H1 (cell line): Measurements from ENCODE around the gene SEPTIN1. TPM values are rescaled to one million over a fixed set of nuclear protein-coding genes. Genes with fewer than 3 reads are reported as not detected.

Source experiments
- CTCF ChIA-PET: fragments of 300-600 bp; sonication (Branson Sonifier 250); formaldehyde crosslinking; loops from one replicate; lab custom pipeline; 2021; ENCODE audit not compliant: partially characterized antibody; lab: Charles Lee
- POLR2A ChIA-PET: fragments of 300-600 bp; sonication (Branson Sonifier 250); formaldehyde crosslinking; loops from one replicate; lab custom pipeline; 2021; ENCODE audit warnings: inconsistent platforms; ENCODE audit not compliant: partially characterized antibody; lab: Charles Lee
- DNase-seq, 2 experiments: peaks; one replicate each; pipeline versions ENCODE4 v3.0.0 to v3.0.0-alpha.2; 2010 to 2022; ENCODE audit warnings: low spot score in 2 of 2, low read depth in 1 of 2, mixed read lengths in 1 of 2
- FAIRE-seq: peaks from 2 replicates; lab custom pipeline; 2011; peaks lifted over from hg19 to GRCh38; lab: Jason Lieb, UNC
- H2AFZ ChIP-seq: 2 replicates; pipeline ENCODE4 v1.8.1; 2012; ENCODE audit warnings: low read length, inconsistent platforms
- H2AK5ac ChIP-seq: 2 replicates; pipeline ENCODE4 v1.6.1; 2013; ENCODE audit warnings: low read depth, low read length
- H2BK120ac ChIP-seq: replicated peaks from 2 replicates; pipeline ENCODE3; 2013; ENCODE audit warnings: low read depth, low read length, inconsistent platforms
- H2BK12ac ChIP-seq: 2 replicates; pipeline ENCODE4 v1.6.1; 2013; ENCODE audit warnings: low read depth, low read length
- H2BK15ac ChIP-seq: 2 replicates; pipeline ENCODE4 v1.6.1; 2013; ENCODE audit warnings: low read length
- H2BK20ac ChIP-seq: 2 replicates; pipeline ENCODE4 v1.6.1; 2013; ENCODE audit warnings: low read length
- H2BK5ac ChIP-seq: 2 replicates; pipeline ENCODE4 v1.6.1; 2013; ENCODE audit warnings: low read depth, low read length
- H3K14ac ChIP-seq: 2 replicates; pipeline ENCODE4 v1.6.1; 2013; ENCODE audit warnings: inconsistent platforms; ENCODE audit not compliant: insufficient read length
- H3K18ac ChIP-seq: 2 replicates; pipeline ENCODE4 v1.6.1; 2013; ENCODE audit warnings: low read length; ENCODE audit errors: extremely low read depth
- H3K23ac ChIP-seq: 2 replicates; pipeline ENCODE4 v1.6.1; 2013; ENCODE audit warnings: inconsistent platforms; ENCODE audit not compliant: insufficient read length
- H3K23me2 ChIP-seq: 2 replicates; pipeline ENCODE4 v1.6.1; 2013; ENCODE audit warnings: low read depth, low read length
- H3K27ac ChIP-seq: 2 replicates; pipeline ENCODE4 v1.6.1; 2011; ENCODE audit warnings: low read depth, low read length, inconsistent platforms
- H3K27me3 ChIP-seq, 4 experiments: replicated peaks in 1 of 4; 1 replicate in 1 of 4; 2 replicates in 3 of 4; pipeline versions ENCODE4 v1.6.1 to v1.8.1; 2011 to 2013; ENCODE audit warnings: low read length in 3 of 4, mild to moderate bottlenecking in 3 of 4, inconsistent platforms in 2 of 4, mixed read lengths in 2 of 4, moderate library complexity in 1 of 4; ENCODE audit not compliant: control insufficient read depth in 3 of 4, insufficient read depth in 3 of 4; ENCODE audit errors: extremely low read depth in 1 of 4
- H3K36me3 ChIP-seq, 4 experiments: 2 replicates each; pipeline versions ENCODE4 v1.6.1 to v1.8.1; 2011 to 2013; ENCODE audit warnings: mild to moderate bottlenecking in 4 of 4, low read length in 3 of 4, moderate library complexity in 2 of 4, control low read depth in 1 of 4, inconsistent platforms in 1 of 4; ENCODE audit not compliant: insufficient read depth in 4 of 4, control insufficient read depth in 2 of 4
- H3K4ac ChIP-seq: replicated peaks from 2 replicates; pipeline ENCODE3; 2013; ENCODE audit warnings: low read length, low read depth, mixed read lengths, inconsistent platforms; ENCODE audit not compliant: insufficient read length
- H3K4me1 ChIP-seq, 4 experiments: replicated peaks in 1 of 4; 1 replicate in 1 of 4; 2 replicates in 3 of 4; pipeline versions ENCODE4 v1.6.1 to v1.8.1; 2011 to 2013; ENCODE audit warnings: low read length in 3 of 4, inconsistent platforms in 2 of 4, mixed read lengths in 1 of 4; ENCODE audit not compliant: insufficient read depth in 4 of 4, control insufficient read depth in 3 of 4
- H3K4me2 ChIP-seq, 2 experiments: 2 replicates each; pipeline versions ENCODE4 v1.6.1 to v1.8.1; 2011 to 2013; ENCODE audit warnings: low read depth in 2 of 2, low read length in 2 of 2, control low read depth in 1 of 2, inconsistent platforms in 1 of 2, mild to moderate bottlenecking in 1 of 2; ENCODE audit not compliant: insufficient read depth in 1 of 2
- H3K4me3 ChIP-seq, 4 experiments: fragments of 200-600, 300-600 bp in 1 of 4; sonication (generic), shearing (Covaris generic), sonication (Bioruptor Twin) in 1 of 4; 2 replicates each; pipeline versions ENCODE4 v1.5.1 to v1.8.1; 2011 to 2016; ENCODE audit warnings: low read length in 4 of 4, low read depth in 3 of 4, control low read depth in 2 of 4, inconsistent platforms in 2 of 4, mild to moderate bottlenecking in 2 of 4, mixed read lengths in 1 of 4, moderate library complexity in 1 of 4; ENCODE audit not compliant: insufficient read depth in 2 of 4; ENCODE audit errors: extremely low read depth in 1 of 4
- H3K56ac ChIP-seq: replicated peaks from 2 replicates; pipeline ENCODE3; 2013; ENCODE audit warnings: low read depth, mild to moderate bottlenecking, mixed read lengths, low read length, inconsistent platforms; ENCODE audit not compliant: insufficient read length
- H3K79me1 ChIP-seq: 2 replicates; pipeline ENCODE4 v1.6.1; 2013; ENCODE audit warnings: low read depth, low read length, control low read depth
- H3K79me2 ChIP-seq, 2 experiments: 2 replicates each; pipeline versions ENCODE4 v1.6.1 to v1.8.1; 2012 to 2013; ENCODE audit warnings: low read length in 2 of 2, mild to moderate bottlenecking in 2 of 2, inconsistent platforms in 1 of 2; ENCODE audit not compliant: insufficient read depth in 2 of 2, control insufficient read depth in 1 of 2
- H3K9ac ChIP-seq, 4 experiments: replicated peaks in 1 of 4; 1 replicate in 1 of 4; 2 replicates in 3 of 4; pipeline versions ENCODE4 v1.6.1 to v1.8.1; 2011 to 2013; ENCODE audit warnings: low read depth in 3 of 4, low read length in 3 of 4, control low read depth in 2 of 4, mild to moderate bottlenecking in 2 of 4, moderate library complexity in 2 of 4, inconsistent platforms in 1 of 4; ENCODE audit errors: extremely low read depth in 1 of 4
- H3K9me3 ChIP-seq, 2 experiments: 2 replicates each; pipeline versions ENCODE4 v1.6.1 to v1.8.1; 2012 to 2013; ENCODE audit warnings: mild to moderate bottlenecking in 2 of 2, moderate library complexity in 2 of 2, control low read depth in 1 of 2, inconsistent platforms in 1 of 2, low read depth in 1 of 2, low read length in 1 of 2, mixed read lengths in 1 of 2; ENCODE audit not compliant: insufficient read depth in 2 of 2
- H4K20me1 ChIP-seq, 2 experiments: replicated peaks in 1 of 2; 2 replicates each; pipeline versions ENCODE3 to v1.8.1; 2011 to 2013; ENCODE audit warnings: inconsistent platforms in 2 of 2, low read length in 2 of 2, mild to moderate bottlenecking in 1 of 2; ENCODE audit not compliant: insufficient read depth in 2 of 2, control insufficient read depth in 1 of 2
- H4K5ac ChIP-seq: 2 replicates; pipeline ENCODE4 v1.6.1; 2013; ENCODE audit warnings: low read length, low read depth, mixed read lengths, inconsistent platforms; ENCODE audit not compliant: insufficient read length
- H4K8ac ChIP-seq: 2 replicates; pipeline ENCODE4 v1.8.0; 2013; ENCODE audit warnings: mild to moderate bottlenecking, moderate library complexity, low read length, inconsistent platforms; ENCODE audit not compliant: insufficient read depth; ENCODE audit errors: extremely low read depth
- H4K91ac ChIP-seq: replicated peaks from 2 replicates; pipeline ENCODE3; 2013; ENCODE audit warnings: low read length, mixed read lengths, inconsistent platforms; ENCODE audit not compliant: insufficient read length
- JUN ChIP-seq: IDR thresholded peaks from 2 replicates; pipeline ENCODE4 v1.6.1; 2011; ENCODE audit warnings: low read depth, mild to moderate bottlenecking, improper control_type of control experiment, low read length
- JUND ChIP-seq: IDR thresholded peaks from 2 replicates; pipeline ENCODE4 v1.6.1; 2011; ENCODE audit warnings: mild to moderate bottlenecking, improper control_type of control experiment, low read length
- WGBS, 2 experiments: shearing (Covaris generic) in 1 of 2; methylation state at CpG; one replicate each; pipeline versions ENCODE4 v1.1.6 to v1.1.7; 2013 to 2015; ENCODE audit warnings: low lambda C conversion rate in 2 of 2, mixed read lengths in 2 of 2, inconsistent platforms in 1 of 2, low coverage in 1 of 2, missing lambda C conversion rate in 1 of 2; ENCODE audit not compliant: insufficient replicate concordance in 2 of 2, insufficient coverage in 1 of 2, insufficient read length in 1 of 2; ENCODE audit errors: extremely low coverage in 1 of 2, missing lambda C conversion rate in 1 of 2; 5-methylcytosine and 5-hydroxymethylcytosine counted together
- polyA plus RNA-seq, 7 experiments: library from polyadenylated mRNA; depleted of rRNA in 3 of 7; stranded (reverse) in 5 of 7; unstranded in 2 of 7; fragments of >200 nt in 5 of 7; fragments of 200-250 nt in 2 of 7; gene quantifications; 1 replicate in 5 of 7; 2 replicates in 1 of 7; 4 replicates in 1 of 7; pipeline versions ENCODE4 v1.2.1 to v1.2.3, GENCODE V29; 2011 to 2013; ENCODE audit warnings: missing spikeins in 2 of 7, mixed read lengths in 2 of 7
- total RNA-seq: library from RNA; stranded (reverse); fragmentation: NEBNext Ultra II Directional; extraction: Animal tissue kit (Norgen Biotek cat#: 25700); gene quantifications from 2 replicates; pipeline ENCODE4 v1.2.1, GENCODE V29; 2021

SEPTIN1 gene
- total and polyA plus RNA-seq, 2 of the 8 experiments (the other 6 are each of a cell fraction or from before 2014, with no cell fraction given) = 0.24 to 1.4 TPM

GRCh38 chr16:30381291-30382041, 895 bp downstream of the SEPTIN1 start:
- H2BK5ac ChIP-seq = no peak overlapping the region
- WGBS, 2 experiments = 89% methylated on average over 13 of the region's 13 CpGs; no CpG with 5 or more reads in 1 of the 2 experiments

More at GRCh38 chr16:30381291-30382041, 895 bp downstream of the SEPTIN1 start:
- Histone ChIP-seq H3K27ac (no peak overlapping the region), H4K8ac (no peak overlapping the region), H3K27me3 (no peaks in the 10 kb centered on the region), H3K14ac (no peak overlapping the region), H2AK5ac (no peak overlapping the region), H3K18ac (no peak overlapping the region), H3K79me2 (no peaks in the 10 kb centered on the region), H4K91ac (no peak overlapping the region), H3K9ac (no peak overlapping the region), H3K4me2 (no peak overlapping the region), H2AFZ (no peak overlapping the region), H2BK20ac (no peak overlapping the region), H2BK15ac (no peak overlapping the region), H3K23me2 (peaks cover 10% of the 10 kb centered on the region), H4K20me1 (no peaks in the 10 kb centered on the region), H3K9me3 (no peaks in the 10 kb centered on the region), H3K4me1 (peaks cover 0 to 6% (median 5%) of the 10 kb centered on the region in 4 experiments; a peak in 5 of 7 replicates), H3K36me3 (no peaks in the 10 kb centered on the region), H3K56ac (no peak overlapping the region), H3K4me3 (no peak overlapping the region), H2BK120ac (no peak overlapping the region), H3K23ac (no peak overlapping the region), H4K5ac (no peak overlapping the region), H2BK12ac (no peak overlapping the region), H3K4ac (no peak overlapping the region), H3K79me1 (no peaks in the 10 kb centered on the region)
- ChIA-PET CTCF (interaction anchor here (0.7 to 2.5 kb wide), 5 partner anchors 11 to 113 kb away, joined by 3 to 9 read pairs (median 3); no protein-coding TSS in a partner anchor), POLR2A (interaction anchor here (1.1 to 13.6 kb wide), 3 partner anchors 15 to 26 kb away, joined by 3 to 151 read pairs (median 3); partner anchors contain the start of genes ZNF48 and ZNF771)
- DNase-seq (no peak), FAIRE-seq (no peak)
- TF ChIP-seq JUND = peak; percentile 44; the same call in 1 of the 2 replicates
- no peak for TF ChIP-seq JUN
